ENCODE measurements around the gene PTPN5. TPM values are rescaled to one million over a fixed set of nuclear protein-coding genes. Genes with fewer than 3 reads are reported as not detected.

Gene PTPN5
- total RNA-seq, 1 experiment from 2014 or later: not detected

GRCh38 chr11:18701614-18702216 lies 89.9 kb downstream of the PTPN5 start:
- no TSS peak for BruUV-seq (replicated peaks)
- ChIA-PET CTCF (no interaction called here), POLR2A (ENCODE audit: unreplicated experiment) (no interaction called here)
- H3F3A ChIP-seq (ENCODE audit: insufficient read depth, low read depth): peaks cover 15% of the 10 kb centered on the region; the same call in 1 of the 2 replicates
- no peak overlapping the region for H3K4me2 ChIP-seq
- no peak overlapping the region for H2AFZ ChIP-seq
- no peaks in the 10 kb centered on the region for H3K9me3 ChIP-seq (ENCODE audit: insufficient read depth, low read depth)
- no peak for DNase-seq
- H3K36me3 ChIP-seq (ENCODE audit: low read depth): no peaks in the 10 kb centered on the region
- H3K79me2 ChIP-seq (ENCODE audit: low read depth): no peaks in the 10 kb centered on the region
- H3K27me3 ChIP-seq (ENCODE audit: insufficient read depth, low read depth): peaks cover 5% of the 10 kb centered on the region; the same call in 1 of the 2 replicates
- TF ChIP-seq CTCF (conservative IDR thresholded peaks at IDR 0.05) (no peak), EZH2 (IDR thresholded peaks at IDR 0.05; ENCODE audit: low read depth) (no peak)
- H3K4me3 ChIP-seq: no peak overlapping the region
- H3K9me2 ChIP-seq (ENCODE audit: insufficient read depth): no peaks in the 10 kb centered on the region; the same call in 1 of the 2 replicates
- H4K20me1 ChIP-seq (ENCODE audit: insufficient read depth): no peaks in the 10 kb centered on the region
- no peak overlapping the region for H3K27ac ChIP-seq
- intact Hi-C loops (cut with micrococcal nuclease; ENCODE audit: unreplicated experiment): no loop called here
- peaks cover 32% of the 10 kb centered on the region for H3K4me1 ChIP-seq (replicated peaks; ENCODE audit: insufficient read depth)

GRCh38 chr11:18700872-18701271 lies 90.7 kb downstream of the PTPN5 start:
- Histone ChIP-seq H3K36me3 (ENCODE audit: low read depth) (no peaks in the 10 kb centered on the region), H3K4me1 (replicated peaks; ENCODE audit: insufficient read depth) (peaks cover 35% of the 10 kb centered on the region), H3K9me2 (ENCODE audit: insufficient read depth) (no peaks in the 10 kb centered on the region; the same call in 1 of the 2 replicates), H3K27me3 (ENCODE audit: insufficient read depth, low read depth) (no peaks in the 10 kb centered on the region), H3K9me3 (ENCODE audit: insufficient read depth, low read depth) (no peaks in the 10 kb centered on the region), H3K79me2 (ENCODE audit: low read depth) (no peaks in the 10 kb centered on the region), H4K20me1 (ENCODE audit: insufficient read depth) (no peaks in the 10 kb centered on the region), H3K4me2 (peak overlapping the region; percentile 90), H3F3A (ENCODE audit: insufficient read depth, low read depth) (peaks cover 15% of the 10 kb centered on the region; the same call in 1 of the 2 replicates), H3K27ac (no peak overlapping the region), H2AFZ (no peak overlapping the region), H3K4me3 (no peak overlapping the region)
- intact Hi-C loops (cut with micrococcal nuclease; ENCODE audit: unreplicated experiment): no loop called here
- TF ChIP-seq CTCF (conservative IDR thresholded peaks at IDR 0.05) (no peak), EZH2 (IDR thresholded peaks at IDR 0.05; ENCODE audit: low read depth) (no peak)
- DNase-seq: no peak
- no TSS peak for BruUV-seq (replicated peaks)
- POLR2A ChIA-PET (ENCODE audit: unreplicated experiment): no interaction called here
- CTCF ChIA-PET: no interaction called here

GRCh38 chr11:18700375-18700774 lies 91.2 kb downstream of the PTPN5 start:
- Histone ChIP-seq H3K4me1 (replicated peaks; ENCODE audit: insufficient read depth) (peaks cover 35% of the 10 kb centered on the region), H3K36me3 (ENCODE audit: low read depth) (no peaks in the 10 kb centered on the region), H3K27me3 (ENCODE audit: insufficient read depth, low read depth) (no peaks in the 10 kb centered on the region), H4K20me1 (ENCODE audit: insufficient read depth) (no peaks in the 10 kb centered on the region), H3K9me2 (ENCODE audit: insufficient read depth) (no peaks in the 10 kb centered on the region; the same call in 1 of the 2 replicates), H3K4me3 (no peak overlapping the region), H3K27ac (no peak overlapping the region), H3K9me3 (ENCODE audit: insufficient read depth, low read depth) (no peaks in the 10 kb centered on the region), H3K4me2 (peak overlapping the region; percentile 90), H3K79me2 (ENCODE audit: low read depth) (no peaks in the 10 kb centered on the region), H2AFZ (no peak overlapping the region), H3F3A (ENCODE audit: insufficient read depth, low read depth) (peaks cover 18% of the 10 kb centered on the region; the same call in 1 of the 2 replicates)
- TF ChIP-seq CTCF (conservative IDR thresholded peaks at IDR 0.05) (no peak), EZH2 (IDR thresholded peaks at IDR 0.05; ENCODE audit: low read depth) (no peak)
- peak; percentile 86 to 95 for DNase-seq
- intact Hi-C loops (cut with micrococcal nuclease; ENCODE audit: unreplicated experiment): no loop called here
- ChIA-PET POLR2A (ENCODE audit: unreplicated experiment) (no interaction called here), CTCF (no interaction called here)
- no TSS peak for BruUV-seq (replicated peaks)

All from PC-9 (cell line).